Mesendoderm (in vitro differentiated cells): ENCODE data around the gene CXXC1.
"Not testable (repeated sequence)": the region's sequence is repeated elsewhere in the genome, so short reads cannot be mapped to it uniquely, and the experiment has no call there.

Experiments
- DNase-seq: peaks from one replicate; pipeline ENCODE4 v3.0.0; 2013
- H2AK5ac ChIP-seq: 2 replicates; pipeline ENCODE4 v1.6.1; 2013; ENCODE audit warnings: low read length, inconsistent platforms
- H2BK120ac ChIP-seq: 2 replicates; pipeline ENCODE4 v1.6.1; 2013; ENCODE audit warnings: low read depth, mild to moderate bottlenecking, low read length, moderate library complexity, mixed read lengths
- H2BK15ac ChIP-seq: replicated peaks from 2 replicates; pipeline ENCODE4 v1.6.1; 2013; ENCODE audit warnings: low read depth, mild to moderate bottlenecking, moderate library complexity
- H2BK5ac ChIP-seq: 2 replicates; pipeline ENCODE4 v1.6.1; 2013; ENCODE audit warnings: low read length, inconsistent platforms
- H3K18ac ChIP-seq: 2 replicates; pipeline ENCODE4 v1.6.1; 2013; ENCODE audit warnings: mild to moderate bottlenecking, low read length, mixed read lengths
- H3K23ac ChIP-seq: one replicate; pipeline ENCODE4 v1.6.1; 2013; ENCODE audit warnings: low read length
- H3K27ac ChIP-seq: 2 replicates; pipeline ENCODE4 v1.5.1; 2013; ENCODE audit warnings: low read depth, mild to moderate bottlenecking, inconsistent platforms, low read length, moderate library complexity
- H3K27me3 ChIP-seq: 2 replicates; pipeline ENCODE4 v1.6.1; 2013; ENCODE audit warnings: low read length, control low read depth, mild to moderate bottlenecking, inconsistent platforms; ENCODE audit not compliant: insufficient read depth, poor library complexity
- H3K36me3 ChIP-seq: 2 replicates; pipeline ENCODE4 v1.6.1; 2013; ENCODE audit warnings: low read length, inconsistent platforms; ENCODE audit not compliant: control insufficient read depth, insufficient read depth
- H3K4ac ChIP-seq: one replicate; pipeline ENCODE4 v1.6.1; 2013; ENCODE audit warnings: low read depth, mild to moderate bottlenecking, low read length, moderate library complexity
- H3K4me1 ChIP-seq: 2 replicates; pipeline ENCODE4 v1.6.1; 2013; ENCODE audit warnings: low read depth, low read length, inconsistent platforms; ENCODE audit not compliant: control insufficient read depth
- H3K4me2 ChIP-seq: 2 replicates; pipeline ENCODE4 v1.6.1; 2013; ENCODE audit warnings: low read length
- H3K4me3 ChIP-seq: 2 replicates; pipeline ENCODE4 v1.5.1; 2013; ENCODE audit warnings: mild to moderate bottlenecking, low read length
- H3K56ac ChIP-seq: one replicate; pipeline ENCODE4 v1.6.1; 2013; ENCODE audit warnings: low read length
- H3K79me1 ChIP-seq: 2 replicates; pipeline ENCODE4 v1.6.1; 2013; ENCODE audit warnings: low read length, inconsistent platforms
- H3K79me2 ChIP-seq: 2 replicates; pipeline ENCODE4 v1.6.1; 2013; ENCODE audit warnings: mild to moderate bottlenecking, low read length; ENCODE audit not compliant: control insufficient read depth, insufficient read depth
- H3K9ac ChIP-seq: 2 replicates; pipeline ENCODE4 v1.6.1; 2013; ENCODE audit warnings: low read length, inconsistent platforms
- H4K5ac ChIP-seq: one replicate; pipeline ENCODE4 v1.6.1; 2013; ENCODE audit warnings: low read length
- H4K8ac ChIP-seq: one replicate; pipeline ENCODE4 v1.6.1; 2013; ENCODE audit warnings: low read depth, mild to moderate bottlenecking, control low read depth, low read length, moderate library complexity
- WGBS: extraction: QIAGEN DNeasy Blood & Tissue Kit; methylation state at CpG from one replicate; pipeline ENCODE4 v1.1.7; 2013; ENCODE audit warnings: low lambda C conversion rate, missing lambda C conversion rate; ENCODE audit not compliant: insufficient coverage; ENCODE audit errors: extremely low coverage; 5-methylcytosine and 5-hydroxymethylcytosine counted together

CXXC1 gene

GRCh38 chr18:50289108-50289443 is 1.6 kb upstream of the CXXC1 start:
- Histone ChIP-seq H4K8ac (no peak overlapping the region), H3K4me1 (no peaks in the 10 kb centered on the region), H3K79me1 (peaks cover 4% of the 10 kb centered on the region), H2BK120ac (no peak overlapping the region), H3K4me3 (no peak overlapping the region), H2BK5ac (no peak overlapping the region), H3K36me3 (no peaks in the 10 kb centered on the region), H3K79me2 (peaks cover 2% of the 10 kb centered on the region), H3K9ac (no peak overlapping the region), H3K27me3 (no peaks in the 10 kb centered on the region), H3K27ac (no peak overlapping the region), H4K5ac (no peak overlapping the region), H3K4me2 (no peak overlapping the region), H3K18ac (no peak overlapping the region), H3K56ac (no peak overlapping the region), H3K4ac (no peak overlapping the region), H2AK5ac (no peak overlapping the region), H2BK15ac (no peak overlapping the region), H3K23ac (no peak overlapping the region)
- WGBS: no CpG with 5 or more reads among the region's 4 CpGs
- no peak for DNase-seq

GRCh38 chr18:50288348-50289107 is 1.0 kb upstream of the CXXC1 start:
- no CpG with 5 or more reads among the region's 21 CpGs for WGBS
- not testable (repeated sequence) for H2BK15ac ChIP-seq, H3K27me3 ChIP-seq, H3K9ac ChIP-seq, H4K5ac ChIP-seq, H3K56ac ChIP-seq, H3K36me3 ChIP-seq, H3K79me1 ChIP-seq, H3K18ac ChIP-seq, H3K27ac ChIP-seq, H3K79me2 ChIP-seq, H2BK120ac ChIP-seq, H3K4ac ChIP-seq, H3K23ac ChIP-seq, H4K8ac ChIP-seq, H2BK5ac ChIP-seq, DNase-seq, H3K4me1 ChIP-seq, H2AK5ac ChIP-seq
- Histone ChIP-seq H3K4me2 (peak overlapping the region; percentile 91), H3K4me3 (peak overlapping the region; percentile 90)

- Histone ChIP-seq H3K27ac (no peak overlapping the region), H3K4ac (no peak overlapping the region)
- DNase-seq: no peak
These were observed 458 bp downstream of the CXXC1 start for GRCh38 chr18:50287028-50287440.

GRCh38 chr18:50286391-50287027 is 983 bp downstream of the CXXC1 start:
- Histone ChIP-seq H3K27me3 (no peaks in the 10 kb centered on the region), H3K79me2 (peaks cover 2% of the 10 kb centered on the region), H3K23ac (peak overlapping the region; percentile 35), H2BK120ac (no peak overlapping the region), H2AK5ac (no peak overlapping the region), H4K5ac (no peak overlapping the region), H3K79me1 (peaks cover 4% of the 10 kb centered on the region), H3K4ac (no peak overlapping the region), H3K18ac (no peak overlapping the region), H3K4me2 (peak overlapping the region; percentile 65), H3K27ac (no peak overlapping the region), H2BK15ac (no peak overlapping the region), H3K4me3 (peak overlapping the region; percentile 86), H3K56ac (peak overlapping the region; percentile 90), H3K9ac (peak overlapping the region; percentile 80), H2BK5ac (no peak overlapping the region), H3K36me3 (peaks cover 7% of the 10 kb centered on the region), H4K8ac (no peak overlapping the region), H3K4me1 (no peaks in the 10 kb centered on the region)
- no CpG with 5 or more reads among the region's 23 CpGs for WGBS
- DNase-seq: peak; percentile 45

More at GRCh38 chr18:50287028-50287440, 458 bp downstream of the CXXC1 start:
- H3K4me2 ChIP-seq: peak overlapping the region; percentile 65
- peak overlapping the region; percentile 35 for H3K23ac ChIP-seq
- H3K18ac ChIP-seq: peak overlapping the region; percentile 2
- H3K4me3 ChIP-seq: peak overlapping the region; percentile 86
- H3K79me2 ChIP-seq: peaks cover 2% of the 10 kb centered on the region
- no peak overlapping the region for H2BK120ac ChIP-seq
- H4K8ac ChIP-seq: no peak overlapping the region
- H2BK15ac ChIP-seq: no peak overlapping the region
- peak overlapping the region; percentile 90 for H3K56ac ChIP-seq
- H3K36me3 ChIP-seq: peaks cover 7% of the 10 kb centered on the region
- peak overlapping the region; percentile 80 for H3K9ac ChIP-seq
- no peak overlapping the region for H4K5ac ChIP-seq
- no peaks in the 10 kb centered on the region for H3K27me3 ChIP-seq
- H2BK5ac ChIP-seq: no peak overlapping the region
- WGBS: no CpG with 5 or more reads among the region's 27 CpGs
- H3K4me1 ChIP-seq: no peaks in the 10 kb centered on the region
- H2AK5ac ChIP-seq: no peak overlapping the region
- H3K79me1 ChIP-seq: peaks cover 4% of the 10 kb centered on the region

- Histone ChIP-seq H3K4me2 (no peak overlapping the region), H3K79me1 (peaks cover 7% of the 10 kb centered on the region), H2AK5ac (no peak overlapping the region), H3K36me3 (peaks cover 7% of the 10 kb centered on the region), H3K4ac (no peak overlapping the region), H3K27ac (no peak overlapping the region), H2BK120ac (no peak overlapping the region), H3K23ac (no peak overlapping the region), H3K4me3 (no peak overlapping the region), H4K5ac (no peak overlapping the region), H3K27me3 (no peaks in the 10 kb centered on the region), H4K8ac (no peak overlapping the region), H2BK5ac (no peak overlapping the region), H3K79me2 (peaks cover 4% of the 10 kb centered on the region), H3K4me1 (no peaks in the 10 kb centered on the region), H2BK15ac (no peak overlapping the region), H3K18ac (no peak overlapping the region), H3K9ac (no peak overlapping the region), H3K56ac (no peak overlapping the region)
- DNase-seq: no peak
- WGBS: no CpG with 5 or more reads among the region's 24 CpGs
These were observed 1.7 kb downstream of the CXXC1 start for GRCh38 chr18:50285631-50286321.
